ENCODE results near the gene ZNF525.
"Not testable (repeated sequence)": the region's sequence is repeated elsewhere in the genome, so short reads cannot be mapped to it uniquely, and the experiment has no call there.

Gene ZNF525

DNA sequence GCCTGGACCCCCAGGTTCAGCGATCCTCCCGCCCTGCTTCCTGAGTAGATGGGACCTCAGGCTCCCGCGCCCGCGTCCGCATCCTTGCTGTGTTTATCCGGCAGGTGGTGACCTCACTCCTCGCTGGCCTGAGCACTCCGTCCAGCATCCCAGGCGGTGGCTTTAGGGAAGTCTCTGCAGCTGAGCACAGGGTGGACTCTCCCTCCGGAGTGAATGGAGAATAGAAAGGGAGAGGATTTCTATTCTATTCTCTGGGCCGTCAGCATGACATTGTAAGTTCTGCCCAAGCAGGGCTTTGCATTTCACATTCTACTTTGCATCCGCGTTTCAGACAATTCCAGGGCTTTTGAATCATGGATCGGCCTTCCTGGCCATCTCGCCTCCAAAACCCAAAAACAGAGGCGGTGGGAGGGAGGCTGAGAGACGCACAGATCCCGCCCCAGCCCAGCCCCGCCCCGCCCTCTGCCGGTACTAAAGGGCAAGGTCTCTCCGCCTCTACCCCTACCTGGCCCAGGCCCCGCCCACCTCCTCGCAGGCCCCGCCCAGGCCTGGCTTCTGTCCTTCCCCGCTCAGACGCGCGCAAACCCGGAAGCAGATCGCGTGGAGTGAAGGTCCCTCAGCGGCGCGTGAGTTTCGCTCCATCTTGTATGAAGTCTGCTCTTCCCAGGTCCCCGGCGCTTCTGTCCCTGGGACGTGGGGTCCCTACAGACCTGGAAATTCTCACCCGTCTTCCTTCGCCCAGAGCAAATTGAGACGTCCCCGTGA lies at the start of gene ZNF525:
ZNF525 (plus strand) TSS at position 572 of the 765 bp plus-strand sequence. CDS start 6,577 bp downstream, outside the sequence.
- peak; percentile 83 for DNase-seq

DNA sequence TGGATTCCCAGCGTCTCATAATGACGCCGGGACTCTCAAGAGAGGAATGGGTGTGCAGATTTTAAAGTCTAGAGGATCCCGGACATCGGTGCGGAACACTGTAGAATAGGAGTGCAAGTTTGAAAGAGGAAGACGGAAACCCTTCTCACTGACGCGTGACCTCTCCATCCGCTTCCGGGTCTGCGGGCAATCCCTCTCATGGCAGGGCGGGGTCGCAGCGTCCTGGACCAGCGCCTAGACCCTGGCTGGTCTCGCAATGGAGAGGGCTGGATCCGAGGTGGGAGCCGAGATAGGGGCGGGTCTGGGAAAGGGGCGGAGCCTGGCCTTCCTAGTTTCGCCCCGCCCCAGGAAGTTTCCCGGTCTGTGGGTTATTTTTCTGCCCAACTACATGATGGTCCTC lies 36.5 kb upstream of the ZNF525 start:
- DNase-seq = no peak

DNA sequence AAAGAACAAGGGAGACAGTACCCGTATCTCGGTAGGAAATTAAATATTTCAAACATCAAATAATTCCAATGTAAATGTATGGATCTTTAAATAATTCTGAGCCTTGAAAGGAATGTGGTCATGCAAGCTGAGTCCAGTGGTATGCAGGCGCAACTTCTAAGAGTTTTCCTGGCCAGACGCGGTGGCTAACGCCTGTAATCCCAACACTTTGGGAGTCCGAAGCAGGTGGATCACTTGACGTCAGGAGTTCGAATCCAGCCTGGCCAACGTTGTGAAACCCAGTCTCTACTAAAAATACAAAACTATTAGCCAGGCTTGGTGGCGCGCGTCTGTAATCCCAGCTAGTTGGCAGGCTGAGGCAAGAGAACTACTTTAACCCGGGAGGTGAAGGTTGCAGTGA lies 33.0 kb upstream of the ZNF525 start:
- no peak for DNase-seq

DNA sequence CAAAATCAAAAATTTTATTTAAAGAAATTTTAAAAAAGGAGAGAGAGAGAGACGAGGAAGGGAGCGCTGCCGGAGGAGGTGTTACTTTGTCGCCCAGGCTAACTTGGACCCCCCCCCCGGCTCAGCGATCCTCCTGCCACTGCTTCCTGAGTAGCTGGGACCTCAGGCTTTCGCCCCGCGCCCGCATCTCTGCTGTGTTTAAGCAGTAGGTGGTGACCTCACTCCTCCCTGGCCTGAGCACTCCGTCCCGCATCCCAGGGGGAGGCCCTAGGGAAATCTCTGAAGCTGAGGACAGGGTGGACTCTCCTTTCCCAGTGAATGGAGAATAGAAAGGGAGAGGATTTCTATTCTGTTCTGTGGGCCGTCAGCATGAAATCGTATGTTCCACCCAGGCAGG lies 32.4 kb upstream of the ZNF525 start:
- peak; percentile 3 for DNase-seq

DNA sequence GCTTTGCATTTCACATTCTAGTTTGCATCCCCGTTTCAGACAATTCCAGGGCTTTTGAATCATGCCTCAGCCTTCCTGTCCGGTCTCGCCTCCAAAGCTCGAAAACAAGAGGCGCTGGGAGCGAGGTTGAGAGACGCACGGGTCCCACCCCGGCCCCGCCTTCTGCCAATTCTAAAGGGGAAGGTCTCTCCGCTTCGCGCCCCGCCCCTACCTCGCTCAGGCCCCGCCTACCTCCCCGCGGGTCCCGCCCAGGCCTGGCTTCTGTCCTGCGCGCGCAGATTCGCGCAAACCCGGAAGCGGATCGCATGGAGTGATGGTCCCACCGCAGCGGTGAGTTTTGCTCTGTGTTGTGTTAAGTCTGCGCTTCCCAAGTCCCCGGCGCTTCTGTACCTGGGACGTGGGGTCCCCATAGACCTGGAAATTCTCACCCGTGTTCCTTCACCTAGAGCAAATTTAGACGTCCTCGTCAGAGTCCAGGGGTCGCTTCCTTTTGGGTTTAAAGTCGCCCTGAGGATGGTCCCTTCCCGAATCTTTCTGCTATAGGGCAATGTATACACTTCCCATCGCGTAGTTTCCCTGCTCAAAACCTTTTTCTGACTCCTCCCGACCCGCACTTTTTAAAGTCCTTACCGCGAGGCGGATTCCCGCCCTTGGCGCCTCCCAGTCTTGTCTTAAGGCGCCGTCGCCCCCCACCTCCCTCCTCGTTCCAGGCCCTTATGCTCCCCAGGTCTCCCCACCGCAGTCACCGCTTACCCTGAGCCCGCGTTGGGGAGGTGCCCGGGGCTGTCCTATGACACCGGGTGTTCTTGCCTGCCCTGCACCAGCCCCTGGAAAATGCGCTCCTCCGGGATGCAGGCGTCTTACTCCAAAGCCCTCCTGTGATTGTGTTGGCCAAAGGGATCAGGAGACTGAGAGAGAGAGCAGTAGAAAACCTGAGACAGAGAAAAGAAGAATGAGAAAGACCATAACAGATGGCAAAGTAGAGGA lies 31.7 kb upstream of the ZNF525 start, which contains the start of gene ZNF845:
ZNF845 (plus strand) TSS at position 287 of the 987 bp plus-strand sequence. CDS start 7,559 bp downstream, outside the sequence.
- DNase-seq = peak; percentile 84

DNA sequence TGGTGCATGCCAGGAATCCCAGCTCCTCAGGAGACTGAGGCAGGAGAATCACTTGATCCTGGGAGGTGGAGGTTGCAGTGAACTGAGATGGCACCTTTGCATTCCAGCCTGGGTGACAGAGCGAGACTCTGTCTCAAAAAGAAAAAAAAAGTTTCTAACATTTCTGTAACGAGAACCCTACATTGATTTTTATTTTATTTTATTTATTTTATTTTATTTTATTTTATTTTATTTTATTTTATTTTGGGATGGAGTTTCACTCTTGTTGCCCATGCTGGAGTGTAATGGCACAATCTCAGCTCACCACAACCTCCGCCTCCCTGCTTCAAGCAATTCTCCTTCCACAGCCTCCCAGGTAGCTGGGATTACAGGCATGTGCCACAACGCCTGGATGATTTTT lies 21.1 kb upstream of the ZNF525 start:
- not testable (repeated sequence) for DNase-seq

DNA sequence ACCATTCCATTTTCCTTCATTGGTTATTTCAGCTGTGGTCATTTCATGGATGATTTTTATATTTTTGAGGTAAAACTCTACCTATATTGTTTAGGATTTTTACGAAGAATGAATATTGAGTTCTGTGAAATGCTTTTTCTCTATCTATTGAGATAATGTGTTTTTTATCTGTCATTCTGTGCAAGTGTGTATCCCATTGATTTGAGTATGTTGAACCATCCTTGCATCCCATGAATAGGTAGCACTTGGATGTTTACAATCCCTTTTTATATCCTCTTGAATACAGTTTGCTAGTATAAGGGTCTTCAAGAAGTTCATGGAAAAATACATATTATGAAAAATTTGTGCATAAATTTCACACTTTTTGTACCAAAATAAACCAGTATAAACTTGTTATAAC lies 9.8 kb upstream of the ZNF525 start:
- DNase-seq = no peak

DNA sequence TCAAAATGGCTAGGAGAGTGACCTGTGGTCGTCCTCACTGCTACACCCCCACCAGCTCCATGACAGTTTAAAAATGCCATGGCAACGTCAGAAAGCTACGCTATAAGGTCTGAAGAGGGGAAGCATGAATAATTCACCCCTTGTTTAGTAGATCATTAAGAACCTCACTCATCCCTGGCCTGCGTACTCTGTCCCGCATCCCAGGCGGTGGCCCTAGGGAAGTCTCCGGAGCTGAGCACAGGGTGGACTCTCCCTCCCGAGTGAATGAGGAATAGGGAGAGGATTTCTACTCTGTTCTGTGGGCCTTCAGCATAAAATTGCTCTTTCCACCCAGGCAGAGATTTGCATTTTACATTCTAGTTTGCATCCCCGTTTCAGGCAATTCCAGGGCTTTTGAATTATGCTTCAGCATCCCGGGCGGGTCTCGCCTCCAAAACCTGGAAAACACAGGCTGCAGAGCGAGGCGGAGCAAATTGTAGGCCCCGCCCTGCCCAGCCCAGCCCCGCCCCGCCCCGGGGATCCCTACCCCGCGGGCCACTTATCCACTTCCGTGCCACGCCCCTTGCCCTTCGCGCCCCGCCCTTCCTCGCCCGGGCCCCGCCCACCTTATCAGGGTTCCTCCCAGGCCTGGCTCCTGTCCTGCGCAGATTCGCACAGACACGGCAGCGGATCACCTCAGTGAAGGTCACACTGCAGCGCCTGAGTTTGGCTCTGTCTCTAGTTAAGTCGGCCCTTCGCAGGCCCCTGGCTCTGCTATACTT lies 7.5 kb upstream of the ZNF525 start:
- DNase-seq = no peak

DNA sequence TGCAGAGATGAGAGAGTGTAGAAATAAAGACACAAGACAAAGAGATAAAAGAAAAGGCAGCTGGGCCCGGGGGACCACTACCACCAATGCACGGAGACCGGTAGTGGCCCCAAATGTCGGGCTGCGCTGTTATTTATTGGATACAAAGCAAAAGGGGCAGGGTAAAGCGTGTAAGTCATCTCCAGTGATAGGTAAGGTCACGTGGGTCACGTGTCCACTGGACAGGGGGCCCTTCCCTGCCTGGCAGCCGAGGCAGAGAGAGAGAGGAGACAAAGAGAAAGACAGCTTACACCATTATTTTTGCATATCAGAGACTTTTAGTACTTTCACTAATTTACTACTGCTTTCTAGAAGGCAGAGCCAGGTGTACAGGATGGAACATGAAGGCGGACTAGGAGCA lies 5.4 kb upstream of the ZNF525 start:
- not testable (repeated sequence) for DNase-seq

DNA sequence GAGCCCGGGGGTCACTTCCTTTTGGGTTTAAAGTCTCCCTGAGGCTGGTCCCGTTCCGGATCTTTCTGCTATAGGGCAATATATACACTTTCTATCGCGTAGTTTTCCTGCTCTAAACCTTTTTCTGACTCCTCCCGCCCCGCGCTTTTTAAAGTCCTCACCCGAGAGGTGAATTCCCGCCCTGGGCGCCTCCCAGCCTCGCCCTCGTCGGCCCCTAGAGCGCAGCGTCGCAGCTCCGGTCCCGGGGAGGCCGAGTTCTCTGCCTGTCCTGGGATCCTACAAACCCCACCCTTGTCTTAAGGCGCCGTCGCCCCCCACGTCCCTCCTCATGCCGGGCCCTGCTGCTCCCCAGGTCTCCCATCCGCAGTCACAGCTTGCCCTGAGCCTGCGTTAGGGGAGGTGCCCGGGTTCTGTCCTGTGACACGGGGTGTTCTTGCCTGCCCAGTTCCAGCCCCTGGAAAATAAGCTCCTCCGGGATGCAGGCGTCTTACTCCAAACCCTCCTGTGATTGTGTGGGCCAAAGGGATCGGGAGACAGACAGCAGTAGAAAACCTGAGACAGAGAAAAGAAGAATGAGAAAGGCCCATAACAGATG lies 491 bp downstream of the ZNF525 start:
- peak; percentile 31 for DNase-seq

DNA sequence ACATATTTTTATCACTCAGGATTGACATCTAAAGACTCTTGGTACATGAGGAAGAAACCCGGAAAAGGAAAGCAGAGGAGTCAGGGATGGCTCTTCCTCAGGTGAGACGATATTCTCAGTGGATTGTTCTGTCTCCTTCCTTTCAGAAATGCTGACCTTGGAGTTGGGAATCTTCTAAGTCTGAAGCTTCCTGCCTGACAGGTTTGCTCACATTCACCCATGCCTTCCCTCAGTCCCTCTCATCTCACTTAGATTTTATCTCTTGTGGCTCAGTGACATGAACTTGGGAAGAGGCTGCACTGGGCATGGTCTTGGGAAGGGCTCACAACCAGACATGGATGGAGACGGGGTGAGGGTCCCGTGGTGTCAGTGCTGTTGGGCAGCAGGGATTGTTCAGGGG lies 6.7 kb downstream of the ZNF525 start:
- no peak for DNase-seq

DNA sequence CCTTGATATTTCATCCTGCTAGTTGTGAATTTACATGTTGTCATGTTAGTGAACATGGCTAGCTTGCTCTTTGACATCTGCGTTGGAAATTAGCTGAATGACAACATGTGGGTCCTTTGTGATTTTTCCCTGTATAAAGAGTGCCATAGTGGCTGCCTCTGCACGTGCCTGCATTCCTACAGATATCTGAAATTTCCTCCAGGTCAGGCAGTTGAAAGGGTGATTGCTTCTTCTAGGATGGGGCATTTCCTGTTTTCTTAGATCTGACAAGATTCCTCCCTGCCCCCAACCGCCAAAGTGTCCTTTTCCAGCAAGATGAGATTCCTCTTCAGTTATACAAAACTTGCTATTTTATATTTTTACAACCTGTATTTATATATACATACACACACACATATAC lies 8.8 kb downstream of the ZNF525 start:
- DNase-seq = no peak

DNA sequence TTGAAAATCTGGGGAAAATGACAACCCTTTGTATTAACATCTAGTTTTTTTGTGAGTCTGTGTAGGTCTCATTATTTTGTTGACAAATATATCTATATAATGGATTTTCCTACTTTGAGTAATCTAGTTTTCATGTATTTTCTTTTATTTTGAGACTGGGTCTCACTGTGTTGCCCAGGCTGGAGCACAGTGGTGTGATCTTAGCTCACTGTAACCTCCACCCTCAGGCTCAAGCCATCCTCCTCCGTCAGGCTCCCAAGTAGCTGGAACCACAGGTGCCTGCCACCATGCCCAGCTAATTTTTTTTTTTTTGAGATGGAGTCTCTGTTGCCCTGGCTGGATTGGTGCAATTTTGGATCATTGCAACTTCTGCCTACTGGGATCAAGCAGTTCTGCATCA lies 9.2 kb downstream of the ZNF525 start:
- DNase-seq = no peak

DNA sequence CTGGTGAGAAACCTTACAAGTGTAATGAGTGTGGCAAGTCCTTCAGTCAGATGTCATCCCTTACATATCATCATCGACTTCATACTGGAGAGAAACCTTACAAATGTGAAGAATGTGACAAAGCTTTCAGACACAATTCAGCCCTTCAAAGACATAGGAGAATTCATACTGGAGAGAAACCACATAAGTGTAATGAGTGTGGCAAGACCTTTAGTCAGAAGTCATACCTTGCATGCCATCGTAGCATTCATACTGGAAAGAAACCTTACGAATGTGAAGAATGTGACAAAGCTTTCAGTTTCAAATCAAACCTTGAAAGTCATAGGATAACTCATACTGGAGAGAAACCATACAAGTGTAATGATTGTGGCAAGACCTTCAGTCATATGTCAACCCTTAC lies 15.9 kb downstream of the ZNF525 start:
- no peak for DNase-seq

DNA sequence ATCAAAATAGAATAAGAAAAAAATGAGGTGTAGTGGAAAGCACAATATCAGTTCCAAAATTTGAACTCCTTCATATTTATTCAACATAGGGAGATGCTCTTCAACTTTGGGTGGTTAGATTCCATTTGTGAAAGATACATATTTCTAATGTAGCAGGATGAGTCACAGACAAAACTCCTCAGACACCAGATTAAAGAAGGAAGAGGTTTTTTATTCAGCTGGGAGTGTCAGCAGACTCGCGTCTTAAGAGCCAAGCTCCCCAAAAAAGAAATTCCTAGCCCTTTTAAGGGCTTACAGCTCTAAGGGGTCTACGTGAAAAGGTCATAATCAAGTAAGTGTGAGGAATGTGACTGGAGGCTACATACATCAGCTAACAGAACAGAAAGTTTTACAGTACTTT lies 22.7 kb downstream of the ZNF525 start:
- DNase-seq = no peak

DNA sequence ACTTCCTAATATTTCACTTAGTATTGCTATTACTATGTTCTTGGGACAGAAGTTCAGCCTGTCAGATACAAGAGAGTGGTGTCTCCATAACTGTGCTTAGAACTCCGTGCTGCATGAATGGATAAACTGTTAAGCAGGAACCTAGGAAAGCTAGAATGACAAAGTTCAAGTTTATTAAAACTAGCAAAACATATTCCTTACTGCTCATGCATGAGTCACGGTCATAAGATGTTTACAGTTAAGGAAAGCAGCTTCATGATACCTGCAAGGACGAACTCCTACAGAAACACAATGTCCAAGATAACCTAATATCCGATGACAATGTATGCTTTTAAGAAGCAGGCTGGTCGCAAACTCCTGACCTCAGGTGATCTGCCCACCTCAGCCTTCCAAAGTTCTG lies 23.4 kb downstream of the ZNF525 start:
- no peak for DNase-seq

DNA sequence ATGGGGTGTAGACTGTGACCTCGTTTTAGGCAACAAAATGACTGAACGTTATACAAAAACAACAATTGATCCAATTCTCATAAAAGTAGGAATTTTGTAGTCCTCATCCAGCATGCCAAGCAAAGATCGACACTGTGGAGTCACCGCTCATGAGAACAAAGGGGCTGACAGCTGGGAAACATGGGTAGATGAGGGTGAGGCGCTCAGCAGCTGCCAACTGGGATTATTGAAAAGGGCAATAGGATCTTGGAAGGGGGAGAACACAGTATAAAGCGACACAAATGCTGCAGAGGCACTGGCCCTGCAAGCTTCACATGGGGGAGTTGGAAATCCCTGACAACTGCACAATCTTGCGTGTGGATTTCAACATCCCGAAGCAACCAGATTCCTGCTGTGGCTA lies 24.1 kb downstream of the ZNF525 start:
- DNase-seq = no peak

DNA sequence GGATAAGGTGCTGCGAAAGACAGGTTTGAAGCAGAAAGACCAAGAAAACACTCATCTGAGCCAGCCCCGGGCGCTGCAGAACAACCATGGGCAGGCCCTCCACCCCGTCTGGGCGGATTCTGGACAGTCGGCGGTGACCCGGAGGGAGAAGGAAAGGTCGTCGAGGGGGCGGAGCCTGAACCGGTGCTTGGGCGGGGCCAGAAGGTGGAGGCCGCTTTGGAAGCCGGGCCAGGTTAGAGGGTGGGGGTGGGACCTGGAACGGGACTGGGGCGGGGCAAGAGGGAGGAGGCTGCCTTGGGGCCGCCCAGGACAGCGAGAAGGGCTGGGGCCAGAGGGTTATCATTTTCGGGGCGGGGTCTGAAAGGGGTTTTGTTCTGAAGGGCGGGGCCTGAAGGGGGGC lies 24.5 kb downstream of the ZNF525 start:
- DNase-seq = no peak

DNA sequence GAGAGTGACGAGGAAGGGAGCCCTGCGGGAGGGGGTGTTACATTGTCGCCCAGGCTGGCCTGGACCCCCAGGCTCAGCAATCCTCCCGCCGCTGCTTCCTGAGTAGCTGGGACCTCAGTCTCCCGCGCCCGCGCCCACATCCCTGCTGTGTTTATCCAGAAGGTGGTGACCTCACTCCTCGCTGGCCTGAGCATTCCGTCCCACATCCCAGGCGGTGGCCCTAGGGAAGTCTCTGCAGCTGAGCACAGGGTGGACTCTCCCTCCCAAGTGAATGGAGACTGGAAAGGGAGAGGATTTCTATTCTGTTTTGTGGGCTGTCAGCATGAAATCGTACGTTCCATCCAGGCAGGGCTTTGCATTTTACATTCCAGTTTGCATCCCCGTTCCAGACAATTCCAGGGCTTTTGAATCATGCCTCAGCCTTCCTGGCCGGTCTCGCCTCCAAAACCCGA lies 29.0 kb downstream of the ZNF525 start:
- DNase-seq = no peak

DNA sequence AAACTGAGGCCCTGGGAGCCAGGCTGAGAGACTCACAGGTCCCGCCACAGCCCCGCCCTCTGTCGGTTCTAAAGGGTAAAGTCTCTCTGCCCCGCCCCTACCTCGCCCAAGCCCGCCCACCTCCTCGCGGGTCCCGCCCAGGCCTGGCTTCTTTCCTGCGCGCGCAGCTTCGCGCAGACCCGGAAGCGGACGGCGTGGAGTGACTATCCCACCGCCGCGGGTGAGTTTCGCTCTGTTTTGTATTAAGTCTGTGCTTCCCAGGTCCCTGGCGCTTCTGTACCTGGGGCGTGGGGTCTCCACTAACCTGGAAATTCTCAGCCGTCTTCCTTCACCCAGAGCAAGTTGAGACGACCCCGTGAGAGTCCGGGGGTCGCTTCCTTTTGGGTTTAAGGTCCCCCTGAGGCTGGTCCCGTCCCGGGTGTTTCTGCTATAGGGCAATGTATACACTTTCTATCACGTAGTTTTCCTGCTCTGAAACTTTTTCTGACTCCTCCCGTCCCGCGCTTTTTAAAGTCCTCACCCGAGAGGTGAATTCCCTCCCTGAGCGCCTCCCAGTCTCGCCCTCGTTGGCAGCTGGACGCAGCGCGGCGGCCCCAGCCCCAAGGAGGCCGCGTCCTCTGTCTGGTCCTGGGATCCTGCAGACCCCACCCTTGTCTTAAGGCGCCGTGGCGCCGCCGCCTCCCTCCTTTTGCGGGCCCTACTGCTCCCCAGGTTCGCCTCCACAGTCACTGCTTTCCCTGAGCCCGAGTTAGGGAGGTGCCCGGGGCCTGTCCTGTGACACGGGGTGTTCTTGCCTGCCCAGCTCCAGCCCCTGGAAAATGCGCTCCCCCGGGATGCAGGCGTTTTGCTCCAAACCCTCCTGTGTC lies 29.7 kb downstream of the ZNF525 start, which contains the start of gene ZNF765:
ZNF765 (plus strand) TSS at position 176 of the 866 bp plus-strand sequence. CDS start 2,867 bp downstream, outside the sequence.
- DNase-seq = peak; percentile 88

DNA sequence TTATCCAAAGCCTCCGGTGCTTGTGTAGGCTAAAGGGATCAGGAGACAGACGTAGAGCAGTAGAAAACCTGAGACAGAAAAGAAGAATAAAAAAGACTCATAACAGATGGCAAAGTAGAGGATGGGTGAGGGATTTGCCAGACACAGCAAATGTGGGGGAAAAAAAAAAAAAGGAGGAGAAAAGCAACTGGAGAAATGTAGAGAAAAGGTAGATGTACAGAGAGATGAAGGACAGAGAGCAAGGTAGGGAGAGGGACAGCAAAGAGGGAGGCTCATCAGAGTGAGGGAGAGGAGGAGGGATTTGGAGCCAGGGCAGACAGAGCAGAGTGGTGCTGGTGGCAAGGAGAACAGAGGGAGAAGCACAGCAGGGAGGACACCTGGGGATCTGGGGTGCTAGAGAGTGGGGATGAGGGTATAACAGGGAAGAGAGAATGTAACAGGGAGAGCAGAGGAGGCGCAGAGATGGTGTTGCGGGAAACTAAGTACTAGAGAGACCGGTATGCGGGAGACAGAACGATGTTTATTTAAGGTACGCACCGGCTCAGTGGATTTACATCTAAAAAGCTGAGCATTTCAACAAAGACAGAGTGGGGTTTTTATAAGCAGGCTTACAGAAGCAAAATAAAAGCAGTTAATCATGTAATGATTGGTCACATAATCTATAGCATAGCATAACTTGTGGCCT lies 30.5 kb downstream of the ZNF525 start:
- DNase-seq = not testable (repeated sequence)
